ENCODE measurements around the gene PHPT1. TPM values are rescaled to one million over a fixed set of nuclear protein-coding genes. Genes with fewer than 3 reads are reported as not detected.

Gene PHPT1
- total and polyA plus RNA-seq, 8 donors = 75.2 to 189 (median 84.0) TPM

GRCh38 chr9:136838314-136839228 lies 10.6 kb upstream of the PHPT1 start:
- Histone ChIP-seq H3K9me3 (no peaks in the 10 kb centered on the region), H3K36me3 (peaks cover 0 to 12% (median 0%) of the 10 kb centered on the region in 3 donors), H3K27me3 (no peaks in the 10 kb centered on the region), H3K4me1 (peaks cover 21 to 26% (median 26%) of the 10 kb centered on the region in 3 donors), H3K4me3 (no peak overlapping the region), H3K27ac (no peak overlapping the region)
- 84% methylated on average over 29 of the region's 29 CpGs for WGBS, 2 donors
- TF ChIP-seq, protein P1, sequence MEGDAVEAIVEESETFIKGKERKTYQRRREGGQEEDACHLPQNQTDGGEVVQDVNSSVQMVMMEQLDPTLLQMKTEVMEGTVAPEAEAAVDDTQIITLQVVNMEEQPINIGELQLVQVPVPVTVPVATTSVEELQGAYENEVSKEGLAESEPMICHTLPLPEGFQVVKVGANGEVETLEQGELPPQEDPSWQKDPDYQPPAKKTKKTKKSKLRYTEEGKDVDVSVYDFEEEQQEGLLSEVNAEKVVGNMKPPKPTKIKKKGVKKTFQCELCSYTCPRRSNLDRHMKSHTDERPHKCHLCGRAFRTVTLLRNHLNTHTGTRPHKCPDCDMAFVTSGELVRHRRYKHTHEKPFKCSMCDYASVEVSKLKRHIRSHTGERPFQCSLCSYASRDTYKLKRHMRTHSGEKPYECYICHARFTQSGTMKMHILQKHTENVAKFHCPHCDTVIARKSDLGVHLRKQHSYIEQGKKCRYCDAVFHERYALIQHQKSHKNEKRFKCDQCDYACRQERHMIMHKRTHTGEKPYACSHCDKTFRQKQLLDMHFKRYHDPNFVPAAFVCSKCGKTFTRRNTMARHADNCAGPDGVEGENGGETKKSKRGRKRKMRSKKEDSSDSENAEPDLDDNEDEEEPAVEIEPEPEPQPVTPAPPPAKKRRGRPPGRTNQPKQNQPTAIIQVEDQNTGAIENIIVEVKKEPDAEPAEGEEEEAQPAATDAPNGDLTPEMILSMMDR (IDR thresholded peaks at IDR 0.05) = no peak
- ATAC-seq = no peak
- no peak for FAIRE-seq
- intact Hi-C loops (cut with DNase I) = no loop called here
- DNase-seq = peak in 4 of 6 donors; percentile 21 to 72 (median 38)

DNA sequence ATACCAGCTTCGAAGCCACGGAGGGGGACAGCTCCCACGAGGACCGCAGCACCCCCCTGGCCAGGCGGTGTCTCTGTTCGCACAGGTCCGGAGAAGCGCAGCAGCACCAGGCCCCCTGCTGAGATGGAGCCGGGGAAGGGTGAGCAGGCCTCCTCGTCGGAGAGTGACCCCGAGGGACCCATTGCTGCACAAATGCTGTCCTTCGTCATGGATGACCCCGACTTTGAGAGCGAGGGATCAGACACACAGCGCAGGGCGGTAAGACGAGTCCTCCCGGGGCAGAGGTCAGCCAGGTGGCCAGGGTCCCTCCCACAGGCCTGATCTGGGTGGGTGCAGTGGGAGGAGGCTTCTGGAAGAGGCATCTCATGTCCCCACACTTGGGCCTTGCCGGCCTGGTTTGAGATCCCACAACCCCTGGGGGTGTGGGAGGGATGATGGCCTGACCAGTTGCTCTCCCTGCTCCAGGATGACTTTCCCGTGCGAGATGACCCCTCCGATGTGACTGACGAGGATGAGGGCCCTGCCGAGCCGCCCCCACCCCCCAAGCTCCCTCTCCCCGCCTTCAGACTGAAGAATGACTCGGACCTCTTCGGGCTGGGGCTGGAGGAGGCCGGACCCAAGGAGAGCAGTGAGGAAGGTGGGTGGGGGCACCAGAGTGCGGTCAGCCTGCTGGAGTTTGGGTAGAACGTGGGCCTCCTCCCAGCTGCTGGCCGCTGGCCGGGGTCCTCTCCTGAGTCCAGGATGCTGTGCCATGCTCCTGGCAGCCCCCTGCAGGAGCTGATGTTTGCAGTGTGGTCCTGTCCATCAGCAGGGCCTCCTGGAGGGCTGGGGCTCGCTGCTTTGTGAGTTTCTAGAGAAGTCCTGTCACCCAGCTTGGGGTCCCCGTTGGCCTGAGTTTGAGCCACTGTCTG lies 9.7 kb upstream of the PHPT1 start:
- FAIRE-seq = no peak
- no peak for ATAC-seq
- intact Hi-C loops (cut with DNase I) = loop anchor here in 2 of 3 donors (10.0 kb wide), 2 partner anchors 45 to 105 kb away; partner anchors contain the start of genes C8G (in 1 of the 2), CCDC183 (in 1 of the 2), FBXW5 (in 1 of the 2) and TMEM141 (in 1 of the 2)
- peaks cover 21 to 29% (median 26%) of the 10 kb centered on the region in 3 donors for H3K4me1 ChIP-seq
- no peaks in the 10 kb centered on the region for H3K27me3 ChIP-seq
- TF ChIP-seq, protein P1 (IDR thresholded peaks at IDR 0.05) = no peak
- peak overlapping the region in 1 of 4 donors; percentile 79 for H3K27ac ChIP-seq
- peaks cover 0 to 12% (median 0%) of the 10 kb centered on the region in 3 donors for H3K36me3 ChIP-seq
- DNase-seq = peak in 4 of 6 donors; percentile 13 to 79 (median 34)
- no peak overlapping the region for H3K4me3 ChIP-seq
- WGBS, 2 donors = 87 to 89% methylated on average over 36 of the region's 36 CpGs
- H3K9me3 ChIP-seq = no peaks in the 10 kb centered on the region

- Histone ChIP-seq H3K27me3 (no peaks in the 10 kb centered on the region), H3K9me3 (no peaks in the 10 kb centered on the region), H3K36me3 (peaks cover 0 to 12% (median 0%) of the 10 kb centered on the region in 3 donors), H3K4me3 (no peak overlapping the region), H3K27ac (peak overlapping the region; percentile 70 to 79 (median 76)), H3K4me1 (peaks cover 21 to 29% (median 26%) of the 10 kb centered on the region in 3 donors)
- ATAC-seq (no peak), FAIRE-seq (no peak), DNase-seq (peak in 2 of 6 donors; percentile 63 to 84)
- TF ChIP-seq, protein P1 (IDR thresholded peaks at IDR 0.05) = no peak
- WGBS, 2 donors = 64 to 71% methylated on average over 28 to 32 of the region's 32 CpGs
- intact Hi-C loops (cut with DNase I) = loop anchor here in 2 of 3 donors (10.0 kb wide), 2 partner anchors 46 to 104 kb away; partner anchors contain the start of genes C8G (in 1 of the 2), CCDC183 (in 1 of the 2), FBXW5 (in 1 of the 2) and TMEM141 (in 1 of the 2)
Observed at GRCh38 chr9:136840140-136840876, 8.9 kb upstream of the PHPT1 start.

Measured in pancreas (tissue), 10 donors.